ENCODE data around the gene ANKH. TPM values are rescaled to one million over a fixed set of nuclear protein-coding genes. Genes with fewer than 3 reads are reported as not detected.

Gene ANKH
- total RNA-seq, 2 experiments from 2014 or later = 69.3 to 74.2 TPM

DNA sequence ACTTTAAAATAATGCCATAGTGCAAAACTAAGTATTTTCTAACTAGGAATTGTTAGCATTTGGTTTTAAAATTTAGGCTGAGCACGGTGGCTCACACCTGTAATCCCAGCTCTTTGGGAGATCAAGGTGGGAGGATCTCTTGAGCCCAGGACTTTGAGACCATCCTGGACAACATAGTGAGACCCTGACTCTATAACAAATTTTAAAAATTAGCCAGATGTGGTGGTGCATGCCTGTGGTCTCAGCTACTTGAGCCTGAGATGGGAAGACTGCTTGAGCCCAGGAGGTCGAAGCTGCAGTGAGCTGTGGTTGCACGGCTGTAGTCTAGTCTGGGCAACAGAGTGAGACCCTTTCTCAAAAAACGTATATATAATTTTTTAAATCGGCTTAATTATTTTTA is 202.2 kb downstream of the ANKH start:
- H3K36me3 Mint-ChIP-seq (ENCODE audit: low read depth) = peaks cover 41% of the 10 kb centered on the region
- no peak overlapping the region for H3K4me3 Mint-ChIP-seq
- ChIA-PET CTCF (interaction anchor here (1.1 to 1.3 kb wide), 2 partner anchors 17 to 21 kb away, joined by 3 to 5 read pairs; no protein-coding TSS in a partner anchor), POLR2A (no interaction called here)
- no peak overlapping the region for H3K27ac Mint-ChIP-seq
- peaks cover 75% of the 10 kb centered on the region for H3K4me1 Mint-ChIP-seq
- no peaks in the 10 kb centered on the region for H3K27me3 Mint-ChIP-seq
- H3K9me3 Mint-ChIP-seq = no peaks in the 10 kb centered on the region
- DNase-seq = no peak

DNA sequence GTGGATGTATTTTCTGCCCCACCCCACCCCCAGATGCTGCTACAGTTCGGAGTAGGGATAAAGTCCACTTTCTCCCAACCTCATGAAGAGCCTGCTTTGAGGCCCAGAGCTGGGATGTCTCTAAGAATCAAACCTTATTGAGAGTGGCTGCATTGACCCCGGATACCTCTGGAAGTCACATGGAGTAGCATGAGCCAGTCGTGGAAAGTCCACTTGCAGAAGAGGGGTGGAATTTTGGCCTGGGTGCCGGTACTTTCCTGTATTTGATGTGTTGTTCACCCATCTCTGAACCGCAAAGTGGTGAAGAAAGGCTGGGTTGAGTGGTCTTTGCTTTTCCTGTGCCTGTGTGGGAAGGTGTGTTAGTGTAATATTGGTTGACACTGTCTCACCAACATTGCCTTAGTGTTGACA is 203.4 kb downstream of the ANKH start:
- Mint-ChIP-seq H3K4me3 (peak overlapping the region; percentile 64), H3K27me3 (no peaks in the 10 kb centered on the region), H3K27ac (peak overlapping the region; percentile 51), H3K4me1 (peaks cover 71% of the 10 kb centered on the region), H3K9me3 (no peaks in the 10 kb centered on the region), H3K36me3 (ENCODE audit: low read depth) (peaks cover 36% of the 10 kb centered on the region)
- ChIA-PET POLR2A (no interaction called here), CTCF (interaction anchor here (1.8 kb wide), 1 partner anchor 17 kb away, joined by 6 read pairs; no protein-coding TSS in a partner anchor)
- no peak for DNase-seq

DNA sequence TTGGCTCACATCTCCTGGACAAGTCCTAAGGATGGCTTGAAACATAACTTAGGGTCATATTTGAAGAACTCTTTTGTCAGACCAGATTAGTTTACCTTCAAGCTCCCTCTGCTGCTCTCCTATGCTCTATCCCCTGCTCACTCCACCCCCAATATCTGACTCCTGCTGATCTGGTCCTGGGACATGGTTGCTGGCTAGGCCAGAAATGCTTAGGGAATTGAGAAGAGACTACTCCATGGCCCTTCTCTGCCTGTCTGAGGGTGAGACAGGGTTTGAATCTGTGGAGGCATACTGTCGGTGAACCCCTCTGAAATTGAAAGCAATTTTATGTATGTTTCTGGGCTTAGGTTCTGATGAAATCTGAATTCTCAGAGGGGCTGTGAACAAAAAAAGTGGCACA is 203.8 kb downstream of the ANKH start:
- peak overlapping the region; percentile 64 for H3K4me3 Mint-ChIP-seq
- no peak for DNase-seq
- peak overlapping the region; percentile 51 for H3K27ac Mint-ChIP-seq
- no peaks in the 10 kb centered on the region for H3K9me3 Mint-ChIP-seq
- POLR2A ChIA-PET = no interaction called here
- H3K36me3 Mint-ChIP-seq (ENCODE audit: low read depth) = peaks cover 36% of the 10 kb centered on the region
- H3K4me1 Mint-ChIP-seq = peaks cover 71% of the 10 kb centered on the region
- CTCF ChIA-PET = interaction anchor here (1.1 to 1.8 kb wide), 3 partner anchors 13 to 317 kb away, joined by 3 to 6 read pairs (median 5); no protein-coding TSS in a partner anchor
- no peaks in the 10 kb centered on the region for H3K27me3 Mint-ChIP-seq

DNA sequence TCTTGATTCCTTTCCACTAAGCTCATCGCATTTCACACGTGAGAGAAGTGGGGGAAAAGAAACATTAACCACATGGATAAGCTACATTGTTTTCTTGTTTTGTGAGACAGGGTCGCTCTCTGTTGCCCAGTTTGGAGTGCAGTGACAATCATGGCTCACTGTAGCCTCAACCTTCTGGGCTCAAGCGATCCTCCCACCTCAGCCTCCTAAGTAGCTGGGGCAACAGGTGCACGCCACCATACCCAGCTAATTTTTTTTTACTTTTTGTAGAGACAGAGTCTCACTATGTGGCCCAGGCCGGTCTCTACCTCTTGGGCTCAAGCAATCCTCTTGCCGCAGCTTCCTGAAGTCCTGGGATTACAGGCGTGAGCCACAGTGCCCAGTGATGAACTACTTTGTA is 204.3 kb downstream of the ANKH start:
- POLR2A ChIA-PET = no interaction called here
- peak overlapping the region; percentile 89 for H3K4me3 Mint-ChIP-seq
- H3K36me3 Mint-ChIP-seq (ENCODE audit: low read depth) = peaks cover 36% of the 10 kb centered on the region
- peaks cover 71% of the 10 kb centered on the region for H3K4me1 Mint-ChIP-seq
- CTCF ChIA-PET = interaction anchor here (0.6 to 1.8 kb wide), 6 partner anchors 14 to 318 kb away, joined by 3 to 6 read pairs (median 4); no protein-coding TSS in a partner anchor
- no peak for DNase-seq
- no peaks in the 10 kb centered on the region for H3K27me3 Mint-ChIP-seq
- H3K9me3 Mint-ChIP-seq = no peaks in the 10 kb centered on the region
- H3K27ac Mint-ChIP-seq = no peak overlapping the region

DNA sequence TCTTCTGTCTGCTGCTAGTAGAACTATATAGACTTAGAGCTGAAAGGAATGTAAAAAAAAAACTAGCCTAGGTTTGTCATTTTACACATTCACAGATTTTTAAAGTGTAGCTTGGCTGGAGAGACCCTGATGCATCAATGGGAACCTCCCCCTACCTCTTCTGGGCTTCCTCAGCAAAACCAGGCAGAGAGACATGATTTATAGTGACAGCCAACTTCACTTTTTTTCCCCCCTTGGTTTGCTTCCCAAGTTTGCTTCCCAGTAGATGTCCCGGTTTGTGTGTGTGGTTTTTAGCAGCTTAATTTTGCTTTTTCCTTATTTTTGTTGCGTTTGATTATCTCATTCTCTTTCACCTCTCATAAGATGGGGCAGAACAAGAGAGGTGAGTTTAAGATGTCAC is 205.2 kb downstream of the ANKH start:
- POLR2A ChIA-PET = interaction anchor here (0.6 kb wide), 1 partner anchor 10 kb away, joined by 3 read pairs; no protein-coding TSS in a partner anchor
- Mint-ChIP-seq H3K4me3 (peak overlapping the region; percentile 89), H3K4me1 (peaks cover 64% of the 10 kb centered on the region), H3K27me3 (no peaks in the 10 kb centered on the region), H3K9me3 (no peaks in the 10 kb centered on the region), H3K36me3 (ENCODE audit: low read depth) (peaks cover 37% of the 10 kb centered on the region), H3K27ac (peak overlapping the region; percentile 74)
- no peak for DNase-seq
- CTCF ChIA-PET = interaction anchor here (1.1 to 1.6 kb wide), 3 partner anchors 10 to 318 kb away, joined by 3 to 5 read pairs (median 4); no protein-coding TSS in a partner anchor

DNA sequence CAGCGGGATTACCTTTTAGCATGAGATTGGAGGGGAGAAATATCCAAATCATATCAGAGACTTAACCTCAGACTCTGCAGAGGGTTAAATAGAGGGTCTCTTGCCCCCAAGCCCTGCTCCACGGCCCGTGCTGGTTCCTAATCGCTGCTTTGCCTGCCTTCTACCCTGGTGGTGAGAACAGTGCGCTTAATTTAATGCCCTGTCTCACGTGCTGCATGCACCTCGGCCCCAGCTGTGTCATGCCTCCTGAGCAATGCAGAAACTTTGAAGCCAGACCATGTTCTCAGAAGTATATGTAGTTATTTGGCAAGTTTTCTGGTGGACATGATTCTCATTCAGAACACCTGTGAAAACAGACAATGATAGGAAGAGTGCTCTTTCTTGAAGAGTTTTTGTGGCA is 205.6 kb downstream of the ANKH start:
- Mint-ChIP-seq H3K4me3 (peak overlapping the region; percentile 89), H3K9me3 (peaks cover under 1% of the 10 kb centered on the region), H3K27me3 (no peaks in the 10 kb centered on the region), H3K4me1 (peaks cover 63% of the 10 kb centered on the region), H3K36me3 (ENCODE audit: low read depth) (peaks cover 35% of the 10 kb centered on the region), H3K27ac (peak overlapping the region; percentile 74)
- CTCF ChIA-PET = interaction anchor here (1.1 to 1.4 kb wide), 2 partner anchors 10 to 41 kb away, joined by 4 to 5 read pairs; no protein-coding TSS in a partner anchor
- peak; percentile 61 for DNase-seq
- POLR2A ChIA-PET = interaction anchor here (0.6 kb wide), 1 partner anchor 10 kb away, joined by 3 read pairs; no protein-coding TSS in a partner anchor

DNA sequence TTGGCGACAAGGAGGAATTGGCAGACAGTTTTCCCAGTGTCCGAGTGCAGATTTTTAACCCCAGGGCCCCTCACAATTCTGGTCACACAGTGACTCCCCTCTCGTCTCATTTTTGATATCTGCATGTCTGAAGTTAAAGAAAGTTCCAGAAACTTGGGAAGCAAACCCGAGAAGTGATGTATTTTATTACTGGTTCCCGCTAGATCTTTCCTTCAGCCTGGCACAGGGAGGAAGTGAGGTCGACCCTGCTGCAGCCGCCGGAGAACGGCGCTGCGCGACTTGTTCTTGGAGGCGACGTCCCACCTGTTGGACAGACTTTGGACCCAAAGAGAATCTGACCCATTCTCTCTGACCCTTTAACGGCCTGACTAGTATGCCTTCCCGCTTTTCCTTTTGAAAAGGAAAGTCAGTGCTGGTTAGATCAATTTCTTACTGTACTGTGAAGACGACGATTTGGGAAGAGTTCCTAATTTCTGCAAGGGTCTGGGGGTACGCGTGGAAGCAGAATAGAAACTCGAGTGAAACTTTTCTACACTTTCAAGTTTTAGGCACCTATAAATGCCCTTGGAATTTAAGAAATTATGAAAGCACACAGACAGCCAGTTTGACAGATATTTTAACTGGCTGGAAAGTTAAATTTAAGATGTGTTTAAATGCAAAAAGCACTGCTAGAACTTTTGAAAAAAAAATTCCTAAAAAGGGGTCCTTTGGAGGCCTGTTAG is 206.3 kb downstream of the ANKH start:
- ChIA-PET CTCF (interaction anchor here (1.1 to 1.2 kb wide), 2 partner anchors 11 kb away, joined by 5 to 6 read pairs; no protein-coding TSS in a partner anchor), POLR2A (no interaction called here)
- peak; percentile 35 for DNase-seq
- Mint-ChIP-seq H3K27me3 (no peaks in the 10 kb centered on the region), H3K9me3 (peaks cover 4% of the 10 kb centered on the region), H3K4me3 (peak overlapping the region; percentile 89), H3K36me3 (ENCODE audit: low read depth) (peaks cover 38% of the 10 kb centered on the region), H3K27ac (peak overlapping the region; percentile 91), H3K4me1 (peaks cover 63% of the 10 kb centered on the region)

DNA sequence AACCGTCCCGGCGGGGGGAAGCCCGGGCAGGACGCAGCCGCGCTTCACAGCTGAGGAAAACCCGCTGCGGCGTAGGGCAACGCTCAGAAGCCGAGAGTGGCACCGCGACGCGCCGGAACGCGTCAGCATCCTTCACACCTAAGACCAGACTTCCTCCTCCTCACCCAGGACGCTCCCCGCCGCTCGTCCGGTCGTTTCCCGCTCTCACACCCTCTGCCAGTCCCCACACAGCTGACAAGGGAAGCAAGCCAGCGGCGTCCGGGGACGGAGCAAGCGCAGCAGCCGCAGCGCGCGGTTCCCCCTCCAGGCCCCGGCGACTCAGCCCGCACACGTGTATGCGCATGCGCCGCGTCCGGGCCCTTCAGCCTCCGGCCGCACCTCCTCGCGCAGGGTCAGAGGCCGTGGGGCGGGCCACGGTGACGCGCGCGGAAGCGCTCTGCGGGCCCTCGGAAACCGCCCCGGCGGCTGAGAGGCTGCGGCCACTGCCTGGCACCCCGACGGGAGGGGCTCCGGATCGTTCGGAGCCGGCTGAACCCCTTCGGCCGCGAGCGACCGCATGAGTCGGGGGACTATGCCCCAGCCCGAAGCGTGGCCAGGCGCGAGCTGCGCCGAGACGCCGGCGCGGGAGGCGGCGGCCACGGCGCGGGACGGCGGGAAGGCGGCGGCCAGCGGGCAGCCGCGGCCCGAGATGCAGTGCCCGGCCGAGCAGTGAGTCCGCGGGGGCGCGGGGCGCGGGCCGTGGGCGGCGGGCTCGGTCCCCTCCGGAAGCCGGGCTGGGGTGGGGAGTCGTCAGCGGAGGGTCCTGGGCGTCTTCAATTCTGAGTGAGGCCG is 207.1 kb downstream of the ANKH start, which contains the start of gene OTULIN:
Gene OTULIN (plus strand): TSS at position 449 of the 831 bp plus-strand sequence. CDS start 108 bp downstream, at position 557.
- POLR2A ChIA-PET = no interaction called here
- peak within 1 kb of the TSS; percentile 91 for H3K4me3 Mint-ChIP-seq
- H3K36me3 Mint-ChIP-seq (ENCODE audit: low read depth) = peaks cover 41% of the 10 kb centered on the region
- peaks cover 7% of the 10 kb centered on the region for H3K9me3 Mint-ChIP-seq
- peak; percentile 87 for DNase-seq
- peaks cover 63% of the 10 kb centered on the region for H3K4me1 Mint-ChIP-seq
- CTCF ChIA-PET = interaction anchor here (1.2 to 1.5 kb wide), 2 partner anchors 10 to 16 kb away, joined by 6 read pairs; no protein-coding TSS in a partner anchor
- H3K27me3 Mint-ChIP-seq = no peaks in the 10 kb centered on the region
- H3K27ac Mint-ChIP-seq = peak within 1 kb of the TSS; percentile 95

DNA sequence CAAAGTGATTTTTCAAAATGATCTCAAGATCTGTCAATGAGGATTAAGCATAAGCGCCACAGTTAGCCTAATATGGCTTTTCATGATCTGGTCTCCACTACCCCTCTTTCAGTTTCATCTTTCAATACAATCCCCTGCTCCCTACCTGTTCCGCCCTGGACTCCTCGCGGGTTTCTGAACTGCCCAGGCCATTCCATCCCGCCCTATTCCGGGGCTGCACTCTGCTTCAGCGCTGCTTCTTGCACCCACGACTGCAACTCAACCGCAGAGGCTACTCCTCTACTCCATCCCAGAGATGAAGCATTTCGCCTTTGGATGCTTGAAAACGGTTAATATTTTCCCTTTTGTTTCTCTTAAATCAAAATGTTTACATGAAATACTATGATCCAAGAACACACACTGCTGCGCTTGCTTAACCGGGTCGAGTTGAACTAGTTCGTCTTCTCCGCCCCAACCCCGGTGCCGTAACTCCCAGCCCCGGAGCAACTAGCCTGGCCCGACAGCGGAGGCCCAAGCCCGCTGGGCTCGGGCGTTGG is 207.8 kb downstream of the ANKH start:
- peaks cover 65% of the 10 kb centered on the region for H3K4me1 Mint-ChIP-seq
- peak; percentile 34 for DNase-seq
- POLR2A ChIA-PET = no interaction called here
- CTCF ChIA-PET = interaction anchor here (1.2 to 1.5 kb wide), 2 partner anchors 9 to 15 kb away, joined by 6 read pairs; no protein-coding TSS in a partner anchor
- peaks cover 7% of the 10 kb centered on the region for H3K9me3 Mint-ChIP-seq
- H3K36me3 Mint-ChIP-seq (ENCODE audit: low read depth) = peaks cover 41% of the 10 kb centered on the region
- no peaks in the 10 kb centered on the region for H3K27me3 Mint-ChIP-seq
- H3K27ac Mint-ChIP-seq = peak overlapping the region; percentile 95
- H3K4me3 Mint-ChIP-seq = peak overlapping the region; percentile 91

DNA sequence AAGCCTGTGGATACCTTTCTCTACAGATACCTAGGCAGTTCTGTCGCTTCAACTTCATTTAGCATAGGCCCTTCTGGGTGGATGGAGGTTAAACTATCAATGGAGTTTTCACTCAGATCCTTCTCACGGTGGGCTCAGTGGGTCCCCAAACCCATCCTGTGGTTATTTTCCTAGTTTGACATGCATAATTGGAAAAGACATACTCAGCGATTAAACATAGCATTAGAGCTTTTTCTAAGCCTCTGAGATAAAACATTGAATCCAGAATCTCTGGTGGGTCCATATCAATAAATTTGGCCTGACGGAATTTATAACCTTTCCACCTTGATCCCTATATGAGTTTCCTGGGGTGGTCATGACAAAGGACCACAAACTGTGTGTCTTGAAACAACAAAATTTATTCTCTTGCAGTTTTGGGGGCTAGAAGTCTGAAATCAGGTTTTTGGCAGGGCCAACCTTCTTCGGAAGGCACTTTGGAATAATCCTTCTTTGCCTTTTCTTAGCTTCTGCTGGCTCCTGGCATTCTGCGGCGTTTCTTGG is 208.8 kb downstream of the ANKH start:
- no peak for DNase-seq
- Mint-ChIP-seq H3K36me3 (ENCODE audit: low read depth) (peaks cover 34% of the 10 kb centered on the region), H3K9me3 (peaks cover 7% of the 10 kb centered on the region), H3K27me3 (no peaks in the 10 kb centered on the region), H3K27ac (peak overlapping the region; percentile 95), H3K4me3 (peak overlapping the region; percentile 91), H3K4me1 (peaks cover 55% of the 10 kb centered on the region)
- ChIA-PET POLR2A (no interaction called here), CTCF (interaction anchor here (1.5 kb wide), 1 partner anchor 10 kb away, joined by 5 read pairs; no protein-coding TSS in a partner anchor)

DNA sequence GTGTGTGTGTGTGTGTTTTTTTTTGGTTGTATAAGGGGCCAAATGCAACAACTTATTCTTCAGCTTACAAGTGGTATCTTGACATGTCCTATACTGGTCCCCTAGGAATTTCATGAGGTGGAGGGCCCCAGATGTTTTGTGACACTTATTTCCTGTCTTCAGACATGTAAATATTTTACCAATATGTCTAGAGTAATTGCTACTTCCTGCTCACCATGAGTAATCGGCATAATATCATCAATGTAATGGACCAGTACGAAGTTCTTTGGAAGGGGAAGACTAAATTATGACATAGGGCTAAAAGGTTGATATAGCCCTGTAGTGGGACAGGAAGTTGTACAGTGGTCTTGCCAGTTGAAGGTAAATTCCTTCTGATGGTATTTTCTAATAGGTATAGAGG is 210.7 kb downstream of the ANKH start:
- Mint-ChIP-seq H3K27ac (no peak overlapping the region), H3K27me3 (no peaks in the 10 kb centered on the region), H3K4me1 (peaks cover 38% of the 10 kb centered on the region), H3K36me3 (ENCODE audit: low read depth) (peaks cover 24% of the 10 kb centered on the region), H3K9me3 (peaks cover 7% of the 10 kb centered on the region), H3K4me3 (no peak overlapping the region)
- ChIA-PET CTCF (interaction anchor here (0.7 to 1.4 kb wide), 3 partner anchors 12 to 250 kb away, joined by 3 to 9 read pairs (median 5); no protein-coding TSS in a partner anchor), POLR2A (no interaction called here)
- no peak for DNase-seq

Measured in activated CD4-positive, alpha-beta T cell treated with anti-CD3 and anti-CD28 coated beads, Interleukin-2, amount 10 ng/mL, durations not matched to agents 7 days and 5 days (primary cell).